HEK293 (cell line): ENCODE data around the gene AMD1.

Source experiments
- CTCF ChIA-PET: fragments of 350-600 bp; formaldehyde crosslinking; extraction: SDS; loops from one replicate; lab custom pipeline; 2021; ENCODE audit warnings: antibody characterized with exemption; lab: Yijun Ruan, JAX
- POLR2A ChIA-PET: fragments of 300-600 bp; formaldehyde crosslinking; extraction: SDS; loops from one replicate; lab custom pipeline; 2020; ENCODE audit warnings: antibody characterized with exemption, inconsistent platforms; lab: Yijun Ruan, JAX
- H3K27ac ChIP-seq: fragments of 200-500 bp; sonication (Bioruptor generic); 2 replicates; pipeline ENCODE4 v1.5.1; 2014; ENCODE audit warnings: low read depth, low read length, control low read depth, inconsistent platforms; ENCODE audit errors: extremely low read depth
- H3K36me3 ChIP-seq, 2 experiments: fragments of 200-500 bp in 1 of 2; sonication (Bioruptor generic) in 1 of 2; 1 replicate in 1 of 2; 2 replicates in 1 of 2; pipeline ENCODE4 v1.5.1; 2014 to 2017; ENCODE audit warnings: inconsistent platforms in 2 of 2, low read length in 2 of 2; ENCODE audit not compliant: control insufficient read depth in 2 of 2, insufficient read depth in 1 of 2
- H3K4me1 ChIP-seq: fragments of 200-500 bp; sonication (Bioruptor generic); 2 replicates; pipeline ENCODE4 v1.5.1; 2014; ENCODE audit warnings: mild to moderate bottlenecking, low read length, inconsistent platforms; ENCODE audit not compliant: control insufficient read depth, insufficient read depth
- H3K4me3 ChIP-seq: 2 replicates; pipeline ENCODE4 v1.5.1; 2011; ENCODE audit warnings: low read depth, mild to moderate bottlenecking, control low read depth, low read length, moderate library complexity
- H3K9me3 ChIP-seq: fragments of 200-500 bp; sonication (Bioruptor generic); 2 replicates; pipeline ENCODE4 v1.5.1; 2014; ENCODE audit warnings: low read depth, low read length, inconsistent platforms; ENCODE audit not compliant: control insufficient read depth, insufficient read depth
- BCL6B ChIP-seq: fragments of 450-650 bp; formaldehyde crosslinking; IDR thresholded peaks from 2 replicates; pipeline ENCODE4 v1.5.1; 2017; ENCODE audit warnings: missing biosample characterization, missing genetic modification characterization
- EGR2 ChIP-seq: fragments of 450-650 bp; formaldehyde crosslinking; IDR thresholded peaks from 2 replicates; pipeline ENCODE4 v1.5.1; 2016; ENCODE audit warnings: low read depth, missing biosample characterization, missing genetic modification characterization
- GFI1B ChIP-seq: fragments of 450-650 bp; formaldehyde crosslinking; IDR thresholded peaks from 2 replicates; pipeline ENCODE4 v1.5.1; 2016; ENCODE audit warnings: missing biosample characterization, missing genetic modification characterization
- HOXA7 ChIP-seq: sonication (generic); formaldehyde crosslinking; IDR thresholded peaks from 2 replicates; pipeline ENCODE4 v1.8.1; 2022; ENCODE audit warnings: missing genetic modification reagents, borderline replicate concordance
- OSR2 ChIP-seq: fragments of 450-650 bp; formaldehyde crosslinking; IDR thresholded peaks from 2 replicates; pipeline ENCODE4 v1.5.1; 2016; ENCODE audit warnings: missing biosample characterization, missing genetic modification characterization
- PRDM2 ChIP-seq: fragments of 450-650 bp; formaldehyde crosslinking; IDR thresholded peaks from 2 replicates; pipeline ENCODE4 v1.5.1; 2016; ENCODE audit warnings: missing biosample characterization, missing genetic modification characterization, borderline replicate concordance
- ZBTB11 ChIP-seq: fragments of 450-650 bp; formaldehyde crosslinking; conservative IDR thresholded peaks from 2 replicates; pipeline ENCODE4 v1.5.1; 2016; ENCODE audit warnings: low read depth, missing biosample characterization, missing genetic modification characterization
- ZBTB7A ChIP-seq: fragments of 450-650 bp; formaldehyde crosslinking; IDR thresholded peaks from 2 replicates; pipeline ENCODE4 v1.5.1; 2016; ENCODE audit warnings: low read depth, missing biosample characterization, missing genetic modification characterization
- ZBTB8A ChIP-seq: fragments of 450-650 bp; formaldehyde crosslinking; IDR thresholded peaks from 2 replicates; pipeline ENCODE4 v1.5.1; 2016; ENCODE audit warnings: missing biosample characterization, missing genetic modification characterization
- ZFHX2 ChIP-seq: fragments of 450-650 bp; formaldehyde crosslinking; conservative IDR thresholded peaks from 2 replicates; pipeline ENCODE4 v1.5.1; 2016; ENCODE audit warnings: missing biosample characterization, missing genetic modification characterization
- ZFP3 ChIP-seq: fragments of 450-650 bp; formaldehyde crosslinking; IDR thresholded peaks from 2 replicates; pipeline ENCODE4 v1.5.1; 2016; ENCODE audit warnings: low read depth, missing biosample characterization, missing genetic modification characterization
- ZNF48 ChIP-seq: fragments of 450-650 bp; formaldehyde crosslinking; IDR thresholded peaks from 2 replicates; pipeline ENCODE4 v1.5.1; 2016; ENCODE audit warnings: missing biosample characterization, missing genetic modification characterization
- ZNF501 ChIP-seq: fragments of 450-650 bp; formaldehyde crosslinking; IDR thresholded peaks from 2 replicates; pipeline ENCODE4 v1.5.1; 2016; ENCODE audit warnings: missing biosample characterization, missing genetic modification characterization
- ZNF514 ChIP-seq: fragments of 450-650 bp; formaldehyde crosslinking; IDR thresholded peaks from 2 replicates; pipeline ENCODE4 v1.5.1; 2016; ENCODE audit warnings: missing biosample characterization, missing genetic modification characterization
- ZNF529 ChIP-seq: fragments of 450-650 bp; formaldehyde crosslinking; IDR thresholded peaks from 2 replicates; pipeline ENCODE4 v1.5.1; 2017; ENCODE audit warnings: missing genetic modification characterization, missing biosample characterization; ENCODE audit not compliant: insufficient replicate concordance
- ZNF530 ChIP-seq: fragments of 450-650 bp; formaldehyde crosslinking; IDR thresholded peaks from 2 replicates; pipeline ENCODE4 v1.5.1; 2016; ENCODE audit warnings: low read depth, missing biosample characterization, missing genetic modification characterization
- ZNF558 ChIP-seq: fragments of 450-650 bp; formaldehyde crosslinking; IDR thresholded peaks from 2 replicates; pipeline ENCODE4 v1.5.1; 2016; ENCODE audit warnings: missing biosample characterization, missing genetic modification characterization
- ZNF580 ChIP-seq: fragments of 450-650 bp; formaldehyde crosslinking; IDR thresholded peaks from 2 replicates; pipeline ENCODE4 v1.5.1; 2016; ENCODE audit warnings: missing biosample characterization, missing genetic modification characterization
- ZNF600 ChIP-seq: fragments of 450-650 bp; formaldehyde crosslinking; IDR thresholded peaks from 2 replicates; pipeline ENCODE4 v1.5.1; 2016; ENCODE audit warnings: missing biosample characterization, missing genetic modification characterization
- ZNF629 ChIP-seq: fragments of 450-650 bp; formaldehyde crosslinking; IDR thresholded peaks from 2 replicates; pipeline ENCODE4 v1.5.1; 2017; ENCODE audit warnings: missing biosample characterization, missing genetic modification characterization
- ZNF654 ChIP-seq: fragments of 450-650 bp; formaldehyde crosslinking; IDR thresholded peaks from 2 replicates; pipeline ENCODE4 v1.5.1; 2016; ENCODE audit warnings: low read depth, missing biosample characterization, missing genetic modification characterization

The AMD1 gene

GRCh38 chr6:110935171-110935570, 60.6 kb downstream of the AMD1 start:
- Histone ChIP-seq H3K36me3 (no peaks in the 10 kb centered on the region), H3K27ac (no peak overlapping the region), H3K4me3 (no peak overlapping the region), H3K4me1 (no peaks in the 10 kb centered on the region), H3K9me3 (no peaks in the 10 kb centered on the region)
- TF ChIP-seq ZBTB11 (tag by site-specific recombination) (no peak), ZNF514 (no peak), HOXA7 (no peak), ZNF600 (no peak), ZBTB7A (tag by site-specific recombination) (no peak)
- ChIA-PET CTCF (interaction anchor here (0.6 to 1.2 kb wide), 4 partner anchors 12 to 76 kb away, joined by 3 to 4 read pairs (median 3); no protein-coding TSS in a partner anchor), POLR2A (no interaction called here)

- ChIA-PET POLR2A (no interaction called here), CTCF (no interaction called here)
- no peaks in the 10 kb centered on the region for H3K9me3 ChIP-seq
- no peak overlapping the region for H3K27ac ChIP-seq
- TF ChIP-seq ZFP3 (no peak), EGR2 (peak; percentile 33; the same call in 1 of the 2 replicates), ZFHX2 (tag by site-specific recombination) (0 out of 2 replicates have a peak, but pooled peaks have one; percentile 25)
- H3K36me3 ChIP-seq = no peaks in the 10 kb centered on the region
- H3K4me3 ChIP-seq = no peak overlapping the region
- no peaks in the 10 kb centered on the region for H3K4me1 ChIP-seq
These were observed 63.6 kb downstream of the AMD1 start for GRCh38 chr6:110938171-110938570.

GRCh38 chr6:110939429-110940200, 65.0 kb downstream of the AMD1 start:
- Histone ChIP-seq H3K4me1 (no peaks in the 10 kb centered on the region), H3K9me3 (no peaks in the 10 kb centered on the region), H3K27ac (no peak overlapping the region), H3K4me3 (no peak overlapping the region), H3K36me3 (no peaks in the 10 kb centered on the region)
- POLR2A ChIA-PET = interaction anchor here (1.5 kb wide), 1 partner anchor 124 kb away, joined by 3 read pairs; the partner anchor contains the start of gene CDK19
- CTCF ChIA-PET = interaction anchor here (1.0 to 1.1 kb wide), 2 partner anchors 11 to 886 kb away, joined by 3 to 5 read pairs; no protein-coding TSS in a partner anchor
- TF ChIP-seq ZBTB7A (tag by site-specific recombination) (no peak), GFI1B (tag by site-specific recombination) (no peak), ZNF530 (tag by site-specific recombination) (no peak), ZNF529 (tag by site-specific recombination) (no peak), BCL6B (no peak), ZBTB8A (tag by site-specific recombination) (no peak), OSR2 (tag by site-specific recombination) (no peak), ZNF629 (tag by site-specific recombination) (no peak), ZNF501 (no peak), ZNF580 (no peak), PRDM2 (tag by site-specific recombination) (no peak), ZNF654 (no peak), ZNF558 (tag by site-specific recombination) (no peak), ZNF48 (tag by site-specific recombination) (no peak)
